Left hindlimb (tissue), 1 donor: Measurements from ENCODE around the gene MPV17.
"Not testable (repeated sequence)": the region's sequence is repeated elsewhere in the genome, so short reads cannot be mapped to it uniquely, and the experiment has no call there.

Experiments used
- DNase-seq: peaks from one replicate; pipeline ENCODE4 v3.0.0-alpha.2; 2018

Gene MPV17

GRCh38 chr2:27296481-27296880 is 26.4 kb downstream of the MPV17 start:
- DNase-seq = no peak

GRCh38 chr2:27294928-27295327 is 28.0 kb downstream of the MPV17 start:
- DNase-seq = no peak

GRCh38 chr2:27291865-27292264 is 31.0 kb downstream of the MPV17 start:
- no peak for DNase-seq

DNA sequence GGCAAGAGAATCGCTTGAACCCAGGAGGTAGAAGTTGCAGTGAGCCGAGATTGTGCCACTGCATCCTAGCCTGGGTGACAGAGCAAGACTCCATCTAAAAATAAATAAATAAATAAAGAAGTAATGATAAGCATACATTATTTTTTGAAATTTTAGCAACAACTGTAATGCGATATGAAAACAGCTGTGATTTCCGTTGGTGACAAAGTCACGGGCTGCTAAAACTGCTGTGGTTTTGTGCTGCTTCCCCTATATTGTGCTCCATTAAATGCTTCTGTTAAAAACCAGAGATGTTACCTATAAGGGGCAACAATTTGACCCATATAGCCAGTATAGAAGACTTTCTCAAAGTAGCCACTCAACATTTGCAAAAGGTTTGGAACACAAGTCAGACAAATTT is 32.3 kb downstream of the MPV17 start:
- DNase-seq = no peak

DNA sequence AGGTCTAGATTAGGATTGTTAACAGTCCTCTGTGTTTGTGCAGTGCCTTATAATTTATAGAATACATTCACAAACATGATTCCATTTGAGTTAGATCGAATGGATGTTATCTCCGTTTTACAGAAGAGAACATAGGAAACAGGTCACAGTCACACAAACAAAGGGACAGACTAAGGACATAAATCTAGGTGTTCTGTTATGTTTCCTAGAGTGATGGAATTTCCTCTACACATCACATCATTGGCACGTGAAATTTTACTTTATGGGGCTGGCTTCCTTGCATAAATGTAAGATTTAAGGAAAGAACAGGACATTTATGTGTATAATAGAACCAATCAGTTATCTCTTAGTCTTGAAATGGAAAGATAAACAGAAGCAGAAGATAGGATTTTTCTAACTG is 34.3 kb downstream of the MPV17 start:
- DNase-seq = no peak

- DNase-seq = no peak
Observed at GRCh38 chr2:27285481-27285880, 37.4 kb downstream of the MPV17 start.

- DNase-seq = no peak
Observed at GRCh38 chr2:27284996-27285395, 37.9 kb downstream of the MPV17 start.

DNA sequence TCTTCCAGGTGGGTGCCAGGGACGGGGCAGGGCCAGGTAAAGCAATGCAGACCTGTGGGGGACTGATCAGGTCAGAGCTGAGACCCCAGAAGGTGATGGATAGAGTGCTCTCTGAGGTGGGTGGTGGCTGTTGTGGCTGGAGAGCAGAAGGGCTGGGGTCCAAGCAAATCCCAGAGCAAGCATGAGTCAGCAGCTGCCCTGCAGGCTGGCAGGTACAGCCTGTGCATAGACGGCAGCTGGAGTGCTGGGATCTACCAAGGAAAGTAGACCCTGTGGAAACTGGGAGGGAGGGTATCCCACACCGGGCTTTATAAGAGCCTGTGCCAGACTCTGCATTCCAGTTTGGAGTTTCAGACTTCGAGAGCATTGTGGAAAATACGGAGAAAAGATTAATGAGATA is 40.0 kb downstream of the MPV17 start:
- no peak for DNase-seq

GRCh38 chr2:27281855-27282559 is 40.9 kb downstream of the MPV17 start, which contains the start of gene TRIM54:
Gene TRIM54, plus strand, starts transcription at chr2:27282429. Its CDS starts 303 bp downstream, at chr2:27282732.
- DNase-seq = no peak

DNA sequence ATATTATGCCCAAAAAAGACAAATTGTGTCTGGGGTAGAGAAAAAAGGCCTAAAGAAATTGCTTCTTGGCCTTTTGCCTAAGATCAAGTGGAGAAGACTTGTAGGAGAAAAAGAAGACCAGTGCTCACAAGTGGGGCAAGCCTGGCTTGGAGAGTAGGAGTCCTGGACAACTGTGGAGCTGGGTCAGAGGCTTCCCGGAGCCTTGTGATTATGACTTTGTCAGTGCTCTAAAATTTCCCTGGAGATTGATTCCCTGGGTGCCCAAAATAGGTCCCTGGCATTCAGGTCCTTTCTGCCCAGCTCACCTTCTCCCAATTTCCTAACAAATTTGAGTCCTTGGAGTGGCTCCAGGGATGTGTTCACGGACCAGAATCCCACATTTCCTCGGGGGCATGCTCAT is 41.5 kb downstream of the MPV17 start:
- DNase-seq = no peak

DNA sequence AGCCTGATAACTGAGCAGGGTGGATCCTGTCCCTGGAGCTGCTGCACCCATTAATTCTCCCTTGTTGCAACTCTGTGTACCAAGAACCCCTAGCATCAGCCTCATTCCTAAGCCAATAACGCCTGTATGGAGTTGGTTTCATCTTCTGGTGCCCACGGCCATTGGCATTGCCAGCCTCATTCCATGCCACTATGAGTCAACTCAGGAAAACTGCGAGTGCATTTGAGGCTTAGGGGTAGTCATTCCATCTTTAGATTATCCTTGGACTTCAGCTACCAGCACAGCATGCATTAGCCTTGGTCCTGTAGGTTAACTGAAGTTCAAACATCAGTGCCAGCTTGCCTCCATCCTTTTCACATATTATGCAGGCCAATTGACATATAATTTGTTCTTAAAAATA is 42.1 kb downstream of the MPV17 start:
- no peak for DNase-seq

DNA sequence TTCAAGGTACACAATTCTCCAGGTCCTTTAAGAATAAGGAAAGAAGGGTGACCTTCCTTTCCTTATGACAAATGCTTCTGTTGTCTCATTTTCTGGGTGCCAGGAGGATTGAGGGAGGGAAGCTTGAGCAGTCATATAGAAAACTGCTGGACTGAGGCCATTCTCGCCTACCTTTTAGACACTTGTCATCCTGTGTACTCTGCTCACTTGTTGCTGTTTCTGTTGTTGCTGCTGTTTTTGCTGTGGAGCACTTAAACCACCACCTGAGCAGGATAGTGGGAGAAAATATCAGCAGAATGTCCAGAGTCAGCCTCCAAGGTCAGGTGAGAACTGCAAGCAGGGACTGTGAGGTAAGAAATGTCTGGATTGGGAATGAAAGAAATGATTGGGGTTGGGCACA is 44.9 kb downstream of the MPV17 start:
- no peak for DNase-seq

- no peak for DNase-seq
Observed at GRCh38 chr2:27275211-27276150, 47.4 kb downstream of the MPV17 start, which contains the start of gene DNAJC5G. Gene DNAJC5G, plus strand, starts transcription at chr2:27275433. Its CDS starts 1,296 bp downstream, at chr2:27276729.

DNA sequence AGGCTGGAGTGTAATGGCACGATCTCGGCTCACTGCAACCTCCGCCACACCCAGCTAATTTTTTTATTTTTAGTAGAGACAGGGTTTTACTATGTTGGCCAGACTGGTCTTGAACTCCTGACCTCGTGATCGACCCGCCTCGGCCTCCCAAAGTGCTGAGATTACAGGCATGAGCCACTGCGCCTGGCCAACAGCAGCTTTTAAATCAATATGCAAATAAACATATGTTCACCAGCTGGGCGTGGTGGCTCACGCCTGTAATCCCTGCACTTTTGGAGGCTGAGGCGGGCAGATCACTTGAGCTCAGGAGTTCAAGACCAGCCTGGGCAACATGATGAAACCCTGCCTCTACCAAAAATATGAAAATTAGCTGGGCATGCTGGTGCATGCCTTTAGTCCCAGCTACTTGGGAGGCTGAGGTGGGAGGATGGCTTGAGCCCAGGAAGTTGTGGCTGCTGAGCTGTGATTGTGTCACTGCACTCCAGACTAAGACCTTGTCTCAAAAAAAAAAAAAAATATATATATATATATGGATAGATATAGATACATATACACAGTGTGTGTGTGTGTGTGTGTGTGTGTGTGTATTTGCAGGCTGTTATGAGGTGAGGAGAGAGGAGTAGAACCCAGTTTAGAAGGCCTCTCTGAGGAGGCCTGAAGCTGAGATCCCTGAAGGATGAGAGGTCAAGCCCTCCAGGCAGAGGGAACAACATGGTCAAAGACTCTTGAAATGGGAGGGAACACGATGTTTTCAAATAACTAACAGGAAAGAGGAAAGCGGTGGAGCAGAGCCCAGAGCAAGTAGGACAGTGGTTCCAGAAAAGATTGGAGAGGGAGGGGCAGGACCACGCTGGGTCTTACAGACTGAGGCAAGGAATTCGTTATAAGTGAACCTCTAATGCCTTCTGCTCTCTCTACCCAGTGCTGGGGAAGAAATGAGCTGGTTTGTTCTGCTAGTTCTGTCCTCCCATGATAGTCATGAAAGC is 50.1 kb downstream of the MPV17 start:
- DNase-seq = not testable (repeated sequence)

DNA sequence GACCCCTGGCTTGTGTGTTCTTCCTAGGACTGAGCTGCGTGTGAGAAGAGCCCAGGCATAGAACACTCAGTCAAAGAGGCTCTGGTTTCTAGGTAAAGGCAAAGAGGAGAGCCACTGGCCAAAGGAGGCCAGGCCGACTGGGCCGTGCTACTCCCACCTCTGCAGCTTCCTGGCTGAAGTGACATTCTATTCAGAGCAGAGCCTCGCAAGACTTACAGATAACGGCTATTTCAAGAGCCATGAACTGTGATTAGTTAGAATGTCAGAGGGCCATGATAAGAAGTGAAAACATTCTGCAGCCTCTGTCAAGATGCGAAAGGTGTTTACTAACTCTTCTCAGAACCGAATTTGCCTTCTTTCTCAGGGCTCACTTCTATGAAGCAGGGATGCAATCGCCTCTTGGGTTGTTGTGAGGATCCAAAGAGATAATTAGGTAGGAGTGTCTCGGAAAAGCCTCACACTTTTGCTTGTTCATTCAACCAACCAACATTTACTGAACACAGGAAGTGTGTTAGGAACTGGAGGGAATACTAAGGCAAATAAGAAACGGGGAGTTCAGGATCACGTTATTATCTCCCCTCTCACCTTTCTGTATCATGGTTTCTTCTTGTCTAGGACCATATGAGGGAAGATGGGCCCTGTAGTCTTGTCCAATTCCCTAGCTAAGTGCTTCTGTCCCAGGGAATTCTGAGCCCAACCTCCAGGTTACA is 51.1 kb downstream of the MPV17 start:
- DNase-seq = no peak

GRCh38 chr2:27270670-27271069 is 52.2 kb downstream of the MPV17 start:
- DNase-seq = no peak

GRCh38 chr2:27270131-27270530 is 52.8 kb downstream of the MPV17 start:
- DNase-seq = no peak

- not testable (repeated sequence) for DNase-seq
Observed at GRCh38 chr2:27268296-27268695, 54.6 kb downstream of the MPV17 start.

DNA sequence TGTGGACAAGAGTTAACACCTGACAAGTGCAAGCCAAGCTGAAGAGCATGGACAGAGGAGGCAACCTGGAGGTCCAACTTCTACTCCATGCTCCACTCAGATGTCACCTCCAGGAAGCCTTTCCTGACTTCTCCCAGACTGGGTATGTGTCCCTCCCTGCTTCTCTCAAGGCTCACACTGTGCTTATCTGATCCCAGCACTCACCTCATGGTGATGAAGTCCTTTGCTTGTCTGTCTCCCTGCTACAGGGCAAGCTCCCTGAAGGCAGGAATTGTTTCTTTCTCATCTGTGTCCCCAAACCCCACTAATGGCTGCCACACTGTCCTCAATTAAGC is 57.4 kb downstream of the MPV17 start:
- no peak for DNase-seq

- DNase-seq = peak; percentile 68
Observed at GRCh38 chr2:27264753-27265535, 58.0 kb downstream of the MPV17 start.

GRCh38 chr2:27264253-27264752 is 58.6 kb downstream of the MPV17 start:
- DNase-seq = no peak
